Measurements from ENCODE around the gene RREB1. TPM values are rescaled to one million over a fixed set of nuclear protein-coding genes. Genes with fewer than 3 reads are reported as not detected.

RREB1 gene, protein sequence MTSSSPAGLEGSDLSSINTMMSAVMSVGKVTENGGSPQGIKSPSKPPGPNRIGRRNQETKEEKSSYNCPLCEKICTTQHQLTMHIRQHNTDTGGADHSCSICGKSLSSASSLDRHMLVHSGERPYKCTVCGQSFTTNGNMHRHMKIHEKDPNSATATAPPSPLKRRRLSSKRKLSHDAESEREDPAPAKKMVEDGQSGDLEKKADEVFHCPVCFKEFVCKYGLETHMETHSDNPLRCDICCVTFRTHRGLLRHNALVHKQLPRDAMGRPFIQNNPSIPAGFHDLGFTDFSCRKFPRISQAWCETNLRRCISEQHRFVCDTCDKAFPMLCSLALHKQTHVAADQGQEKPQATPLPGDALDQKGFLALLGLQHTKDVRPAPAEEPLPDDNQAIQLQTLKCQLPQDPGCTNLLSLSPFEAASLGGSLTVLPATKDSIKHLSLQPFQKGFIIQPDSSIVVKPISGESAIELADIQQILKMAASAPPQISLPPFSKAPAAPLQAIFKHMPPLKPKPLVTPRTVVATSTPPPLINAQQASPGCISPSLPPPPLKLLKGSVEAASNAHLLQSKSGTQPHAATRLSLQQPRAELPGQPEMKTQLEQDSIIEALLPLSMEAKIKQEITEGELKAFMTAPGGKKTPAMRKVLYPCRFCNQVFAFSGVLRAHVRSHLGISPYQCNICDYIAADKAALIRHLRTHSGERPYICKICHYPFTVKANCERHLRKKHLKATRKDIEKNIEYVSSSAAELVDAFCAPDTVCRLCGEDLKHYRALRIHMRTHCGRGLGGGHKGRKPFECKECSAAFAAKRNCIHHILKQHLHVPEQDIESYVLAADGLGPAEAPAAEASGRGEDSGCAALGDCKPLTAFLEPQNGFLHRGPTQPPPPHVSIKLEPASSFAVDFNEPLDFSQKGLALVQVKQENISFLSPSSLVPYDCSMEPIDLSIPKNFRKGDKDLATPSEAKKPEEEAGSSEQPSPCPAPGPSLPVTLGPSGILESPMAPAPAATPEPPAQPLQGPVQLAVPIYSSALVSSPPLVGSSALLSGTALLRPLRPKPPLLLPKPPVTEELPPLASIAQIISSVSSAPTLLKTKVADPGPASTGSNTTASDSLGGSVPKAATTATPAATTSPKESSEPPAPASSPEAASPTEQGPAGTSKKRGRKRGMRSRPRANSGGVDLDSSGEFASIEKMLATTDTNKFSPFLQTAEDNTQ (N-terminal part only)
- total RNA-seq (10 to 100 TPM; 18.9 to 31.9 (median 23.2) TPM), polyA plus RNA-seq (10 to 100 TPM in 1 of 3 donors, 1 to 10 TPM in 2; 6.0 to 21.5 (median 9.9) TPM)

- intact Hi-C loops (cut with DNase I): loop anchor here (2.0 to 5.0 kb wide), 5 partner anchors 39 to 430 kb away; no protein-coding TSS in a partner anchor
- H3K27me3 ChIP-seq: no peaks in the 10 kb centered on the region
- DNase-seq: peak; percentile 85
- WGBS, 2 donors: 0 to 1% methylated on average over 59 of the region's 59 CpGs
- TF ChIP-seq POLR2AphosphoS5 (IDR thresholded peaks at IDR 0.05) (peak; percentile 48 to 86 (median 70)), CTCF (IDR thresholded peaks at IDR 0.05) (no peak), EP300 (IDR thresholded peaks at IDR 0.05) (no peak), POLR2A (IDR thresholded peaks at IDR 0.05) (peak in 1 of 2 donors; percentile 20)
- H3K4me3 ChIP-seq: peak within 1 kb of the TSS; percentile 80 to 96 (median 88)
- no peaks in the 10 kb centered on the region for H3K36me3 ChIP-seq
- H3K27ac ChIP-seq: peak within 1 kb of the TSS; percentile 95 to 98 (median 96)
- H3K9me3 ChIP-seq: no peaks in the 10 kb centered on the region
- peaks cover 0 to 43% (median 25%) of the 10 kb centered on the region in 4 donors for H3K4me1 ChIP-seq
Observed at GRCh38 chr6:7107578-7108195, at the start of gene RREB1. Gene RREB1 (plus strand): TSS chr6:7107961. CDS start chr6:7181912, 73,951 bp downstream.

- Histone ChIP-seq H3K36me3 (no peaks in the 10 kb centered on the region), H3K4me1 (no peaks in the 10 kb centered on the region), H3K4me3 (no peak overlapping the region), H3K27ac (no peak overlapping the region), H3K9me3 (no peaks in the 10 kb centered on the region), H3K27me3 (no peaks in the 10 kb centered on the region)
- DNase-seq: no peak
- 56 to 82% methylated on average over 4 of the region's 4 CpGs for WGBS, 2 donors
- TF ChIP-seq POLR2AphosphoS5 (IDR thresholded peaks at IDR 0.05): no peak
- TF ChIP-seq CTCF (IDR thresholded peaks at IDR 0.05): no peak
- no peak for TF ChIP-seq POLR2A (IDR thresholded peaks at IDR 0.05)
- no peak for TF ChIP-seq EP300 (IDR thresholded peaks at IDR 0.05)
- intact Hi-C loops (cut with DNase I): no loop called here
Observed at GRCh38 chr6:7058250-7058923, 49.4 kb upstream of the RREB1 start.

GRCh38 chr6:7060769-7061516, 46.8 kb upstream of the RREB1 start:
- Histone ChIP-seq H3K4me1 (no peaks in the 10 kb centered on the region), H3K4me3 (no peak overlapping the region), H3K36me3 (no peaks in the 10 kb centered on the region), H3K27me3 (no peaks in the 10 kb centered on the region), H3K9me3 (no peaks in the 10 kb centered on the region), H3K27ac (no peak overlapping the region)
- intact Hi-C loops (cut with DNase I): no loop called here
- TF ChIP-seq POLR2A (IDR thresholded peaks at IDR 0.05) (no peak), POLR2AphosphoS5 (IDR thresholded peaks at IDR 0.05) (no peak), EP300 (IDR thresholded peaks at IDR 0.05) (no peak), CTCF (IDR thresholded peaks at IDR 0.05) (no peak)
- 40 to 79% methylated on average over 6 of the region's 6 CpGs for WGBS, 2 donors
- no peak for DNase-seq

All from sigmoid colon (tissue), 7 donors.